Stomach (tissue), 9 donors: ENCODE results near the gene CREB3. TPM values are rescaled to one million over a fixed set of nuclear protein-coding genes. Genes with fewer than 3 reads are reported as not detected.

Source experiments
- DNase-seq, 2 donors: peaks; one replicate each; pipeline versions ENCODE4 v3.0.0 to v3.0.0-alpha.2; 2013 to 2019
- H3K27ac ChIP-seq, 5 donors: fragments of 200-600 bp in 4 of 5; sonication (generic) in 4 of 5; one replicate each; pipeline ENCODE4 v1.5.1; 2013 to 2019; ENCODE audit warnings: mild to moderate bottlenecking in 1 of 5, moderate library complexity in 1 of 5
- H3K27me3 ChIP-seq, 3 donors: fragments of 200-600 bp; sonication (generic); one replicate each; pipeline ENCODE4 v1.5.1; 2017 to 2019; ENCODE audit warnings: mixed run types in 1 of 3
- H3K36me3 ChIP-seq, 4 donors: fragments of 200-600 bp; sonication (generic); 1 replicate in 3 of 4; 2 replicates in 1 of 4; pipeline ENCODE4 v1.5.1; 2016 to 2019
- H3K4me1 ChIP-seq, 4 donors: fragments of 200-600 bp; sonication (generic); one replicate each; pipeline ENCODE4 v1.5.1; 2016 to 2019
- H3K4me3 ChIP-seq, 4 donors: fragments of 200-600 bp; sonication (generic) in 3 of 4; one replicate each; pipeline ENCODE4 v1.5.1; 2016 to 2019; ENCODE audit warnings: mild to moderate bottlenecking in 1 of 4
- H3K9me3 ChIP-seq, 4 donors: fragments of 200-600 bp; sonication (generic); one replicate each; pipeline ENCODE4 v1.5.1; 2016 to 2019
- EP300 ChIP-seq: sonication (generic); formaldehyde crosslinking; IDR thresholded peaks from one replicate; pipeline ENCODE4 v1.6.1; 2017; ENCODE audit warnings: antibody characterized with exemption
- POLR2A ChIP-seq, 4 donors: fragments of 450-650 bp; IDR thresholded peaks; one replicate each; pipeline ENCODE4 v1.6.1; 2016; ENCODE audit warnings: antibody characterized with exemption in 4 of 4, control low read depth in 2 of 4, mild to moderate bottlenecking in 1 of 4, moderate library complexity in 1 of 4
- POLR2AphosphoS5 ChIP-seq, 3 donors: sonication (generic); formaldehyde crosslinking; IDR thresholded peaks; one replicate each; pipeline ENCODE4 v1.6.1; 2016; ENCODE audit warnings: antibody characterized with exemption in 3 of 3
- WGBS, 5 donors: extraction: QIAGEN DNeasy Blood & Tissue Kit in 3 of 5; methylation state at CpG; one replicate each; pipeline versions ENCODE4 v1.1.5 to v1.1.7; 2013 to 2018; 5-methylcytosine and 5-hydroxymethylcytosine counted together
- intact Hi-C: fragments of 100-400 bp; cut with DNase I; formaldehyde crosslinking; loops from one replicate; pipeline ENCODE4 v1.15.1; 2023; ENCODE audit warnings: low total_unique reads
- polyA plus RNA-seq, 3 donors: library from polyadenylated mRNA; stranded (reverse); fragments of 200-250 nt; gene quantifications; one replicate each; pipeline ENCODE4 v1.2.3, GENCODE V29; 2013
- total RNA-seq, 5 donors: library from RNA; depleted of rRNA; stranded (reverse); fragments of >200 nt; gene quantifications; one replicate each; pipeline versions ENCODE4 v1.1.0 to v1.2.3, GENCODE V29; 2014 to 2016
- TF ChIP-seq, protein P1 (sequence below), 7 experiments: fragments of 450-650 bp in 4 of 7; fragments of 200-600 bp in 3 of 7; sonication (generic) in 3 of 7; IDR thresholded peaks; one replicate each; pipeline ENCODE4 v1.5.1; 2016 to 2019; ENCODE audit warnings: antibody characterized with exemption in 7 of 7, control low read depth in 2 of 7, mild to moderate bottlenecking in 1 of 7
- donor health status: healthy with polysubstance abuse.
- donor health status: Bipolar disorder and iron deficiency.
- donor health status: healthy.

CREB3 gene
- total and polyA plus RNA-seq, 8 donors: 29.4 to 84.0 (median 39.2) TPM

DNA sequence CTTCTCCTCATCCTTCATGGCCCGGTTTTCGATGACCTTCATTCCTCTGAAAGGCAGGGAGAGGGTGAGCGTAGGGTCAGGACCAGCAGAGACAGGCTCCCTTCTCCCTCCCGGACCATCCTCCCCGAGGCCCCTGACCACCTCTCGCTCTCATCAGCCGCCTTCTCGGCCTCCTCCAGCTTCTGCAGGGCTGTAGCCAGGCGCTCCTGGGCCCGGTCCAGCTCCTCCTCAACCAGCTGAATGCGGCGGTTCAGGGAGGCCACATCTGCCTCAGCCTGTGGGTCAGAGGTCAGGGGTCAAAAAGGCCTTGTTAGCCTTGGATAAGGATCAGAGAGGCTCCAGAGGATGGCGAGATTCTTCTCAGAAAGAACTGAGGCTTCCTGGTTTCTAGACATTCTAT is 47.0 kb upstream of the CREB3 start:
- peak overlapping the region in 4 of 5 donors; percentile 14 to 97 (median 94) for H3K27ac ChIP-seq
- peak overlapping the region; percentile 65 to 75 (median 70) for H3K4me3 ChIP-seq
- TF ChIP-seq EP300: no peak
- TF ChIP-seq POLR2AphosphoS5 (IDR thresholded peaks at IDR 0.05): peak in 1 of 3 donors; percentile 0
- intact Hi-C loops: no loop called here
- DNase-seq: no peak
- H3K4me1 ChIP-seq: peaks cover 8 to 96% (median 75%) of the 10 kb centered on the region in 4 donors
- H3K36me3 ChIP-seq: peaks cover 36 to 65% (median 51%) of the 10 kb centered on the region in 4 donors
- H3K9me3 ChIP-seq: no peaks in the 10 kb centered on the region
- no peaks in the 10 kb centered on the region for H3K27me3 ChIP-seq
- WGBS, 5 donors: 73 to 79% (median 75%) methylated on average over 13 of the region's 13 CpGs

DNA sequence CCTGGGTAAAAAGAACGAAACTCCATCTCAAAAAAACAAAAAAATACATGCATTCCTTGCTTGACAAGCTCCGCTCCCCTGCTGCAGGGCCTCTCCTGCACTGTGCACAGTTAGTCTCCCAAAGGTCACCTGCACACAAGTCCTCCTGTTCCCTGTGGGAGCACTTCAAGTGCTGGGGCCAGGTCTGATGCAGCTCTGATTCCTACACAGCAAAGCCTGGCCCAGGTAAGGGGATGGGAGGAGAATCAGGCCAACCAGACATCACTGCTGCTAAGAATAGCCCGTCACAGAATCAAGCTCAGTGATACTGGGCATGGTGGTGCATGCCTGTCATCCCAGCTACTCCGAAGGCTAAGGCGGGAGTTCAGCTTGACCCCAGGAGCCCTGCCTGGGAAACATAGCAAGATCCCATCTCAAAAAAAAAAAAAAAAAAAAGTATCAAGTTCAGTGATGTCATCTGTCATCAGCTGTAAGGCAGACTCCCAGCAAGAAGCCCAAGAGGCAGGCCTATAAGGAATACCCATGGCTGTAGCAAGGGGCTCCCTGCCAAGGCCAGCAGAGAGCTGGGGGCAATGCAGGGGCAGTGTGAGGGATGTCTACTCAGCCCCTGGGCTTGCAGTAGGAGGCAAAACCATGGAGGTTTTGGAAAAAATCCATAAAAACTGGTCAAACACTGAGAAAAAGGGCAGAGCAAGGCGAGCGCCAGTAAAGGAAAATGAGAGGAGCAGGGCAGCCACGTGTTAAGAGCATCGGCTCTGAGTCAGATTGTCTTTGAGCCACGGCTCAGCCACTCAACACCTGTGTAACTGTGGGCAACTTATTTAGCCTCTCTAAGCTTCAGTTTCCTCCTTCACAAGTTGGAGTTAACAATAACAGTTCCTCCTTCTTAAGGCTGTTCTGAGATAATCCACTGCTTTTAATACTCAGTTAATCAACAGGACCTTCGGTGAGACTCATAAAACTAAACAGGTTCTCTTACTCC is 46.0 kb upstream of the CREB3 start:
- Histone ChIP-seq H3K27me3 (no peaks in the 10 kb centered on the region), H3K4me3 (peak overlapping the region; percentile 65 to 75 (median 70)), H3K27ac (peak overlapping the region in 4 of 5 donors; percentile 92 to 97 (median 96)), H3K4me1 (peaks cover 6 to 90% (median 72%) of the 10 kb centered on the region in 4 donors), H3K9me3 (no peaks in the 10 kb centered on the region), H3K36me3 (peaks cover 36 to 65% (median 48%) of the 10 kb centered on the region in 4 donors)
- 56 to 75% (median 66%) methylated on average over 11 of the region's 11 CpGs for WGBS, 5 donors
- TF ChIP-seq POLR2A (IDR thresholded peaks at IDR 0.05) (no peak), POLR2AphosphoS5 (IDR thresholded peaks at IDR 0.05) (peak in 2 of 3 donors; percentile 2 to 28)
- peak in 1 of 2 donors; percentile 44 for DNase-seq
- intact Hi-C loops: no loop called here

DNA sequence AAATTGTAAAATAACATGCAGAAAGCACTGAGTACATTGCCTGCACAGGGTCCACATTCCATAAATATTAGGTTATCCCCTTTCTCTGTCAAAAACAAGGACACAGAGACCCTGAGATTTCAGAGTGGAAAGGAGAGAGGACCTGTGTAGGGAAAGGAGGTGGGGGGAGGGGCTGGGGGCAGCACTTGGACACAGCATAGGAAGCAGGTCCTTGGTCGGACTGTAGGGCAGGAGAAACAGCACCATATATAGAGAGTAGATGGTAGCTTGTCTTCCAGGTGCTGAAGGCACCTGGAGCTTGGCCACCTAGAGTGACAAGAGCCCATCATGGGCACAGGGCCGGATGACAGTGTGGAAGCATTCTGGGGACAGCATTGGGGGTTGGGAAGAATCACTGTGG is 45.2 kb upstream of the CREB3 start:
- H3K9me3 ChIP-seq: no peaks in the 10 kb centered on the region
- intact Hi-C loops: no loop called here
- no peaks in the 10 kb centered on the region for H3K27me3 ChIP-seq
- DNase-seq: no peak
- peak overlapping the region in 4 of 5 donors; percentile 92 to 97 (median 96) for H3K27ac ChIP-seq
- peaks cover 34 to 59% (median 45%) of the 10 kb centered on the region in 4 donors for H3K36me3 ChIP-seq
- peaks cover 6 to 88% (median 69%) of the 10 kb centered on the region in 4 donors for H3K4me1 ChIP-seq
- WGBS, 5 donors: 55 to 83% (median 74%) methylated on average over 2 of the region's 2 CpGs
- H3K4me3 ChIP-seq: peak overlapping the region; percentile 65 to 75 (median 70)
- TF ChIP-seq, protein P1, sequence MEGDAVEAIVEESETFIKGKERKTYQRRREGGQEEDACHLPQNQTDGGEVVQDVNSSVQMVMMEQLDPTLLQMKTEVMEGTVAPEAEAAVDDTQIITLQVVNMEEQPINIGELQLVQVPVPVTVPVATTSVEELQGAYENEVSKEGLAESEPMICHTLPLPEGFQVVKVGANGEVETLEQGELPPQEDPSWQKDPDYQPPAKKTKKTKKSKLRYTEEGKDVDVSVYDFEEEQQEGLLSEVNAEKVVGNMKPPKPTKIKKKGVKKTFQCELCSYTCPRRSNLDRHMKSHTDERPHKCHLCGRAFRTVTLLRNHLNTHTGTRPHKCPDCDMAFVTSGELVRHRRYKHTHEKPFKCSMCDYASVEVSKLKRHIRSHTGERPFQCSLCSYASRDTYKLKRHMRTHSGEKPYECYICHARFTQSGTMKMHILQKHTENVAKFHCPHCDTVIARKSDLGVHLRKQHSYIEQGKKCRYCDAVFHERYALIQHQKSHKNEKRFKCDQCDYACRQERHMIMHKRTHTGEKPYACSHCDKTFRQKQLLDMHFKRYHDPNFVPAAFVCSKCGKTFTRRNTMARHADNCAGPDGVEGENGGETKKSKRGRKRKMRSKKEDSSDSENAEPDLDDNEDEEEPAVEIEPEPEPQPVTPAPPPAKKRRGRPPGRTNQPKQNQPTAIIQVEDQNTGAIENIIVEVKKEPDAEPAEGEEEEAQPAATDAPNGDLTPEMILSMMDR (IDR thresholded peaks at IDR 0.05): no peak
- no peak for TF ChIP-seq POLR2AphosphoS5 (IDR thresholded peaks at IDR 0.05)
- no peak for TF ChIP-seq EP300
- TF ChIP-seq POLR2A (IDR thresholded peaks at IDR 0.05): no peak

DNA sequence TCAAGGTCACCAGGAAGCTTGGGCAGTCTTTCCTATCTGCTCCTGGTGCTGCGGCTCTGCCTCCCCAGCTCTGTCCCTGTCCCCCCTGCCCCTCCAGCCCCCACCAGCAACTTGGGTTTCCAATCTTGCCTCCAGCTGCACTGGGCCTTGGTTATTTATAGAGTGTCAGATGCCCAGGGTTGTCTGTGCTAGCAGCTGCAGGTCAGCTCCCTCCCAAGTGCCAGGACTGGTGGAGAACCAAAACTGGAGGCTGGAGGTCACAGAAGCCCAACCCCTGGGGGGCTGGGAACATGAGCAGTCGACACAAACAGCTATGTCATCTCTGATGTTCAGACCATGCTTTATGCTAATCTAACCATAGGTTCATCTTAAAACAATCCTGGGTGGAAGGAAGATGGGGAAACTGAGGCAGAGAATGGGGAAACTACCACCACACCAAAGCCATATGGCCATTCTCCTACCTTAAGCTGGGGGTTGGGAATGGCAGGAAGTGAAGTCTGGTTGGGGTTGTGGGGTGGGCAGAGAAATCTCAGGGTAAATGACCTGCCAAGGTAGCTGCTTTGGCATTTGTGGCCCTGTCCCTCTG is 44.4 kb upstream of the CREB3 start:
- H3K36me3 ChIP-seq: peaks cover 27 to 52% (median 38%) of the 10 kb centered on the region in 4 donors
- H3K4me1 ChIP-seq: peaks cover 6 to 80% (median 62%) of the 10 kb centered on the region in 4 donors
- 67 to 87% (median 80%) methylated on average over 1 to 2 of the region's 2 CpGs for WGBS, 5 donors
- peak overlapping the region; percentile 65 to 75 (median 70) for H3K4me3 ChIP-seq
- H3K9me3 ChIP-seq: no peaks in the 10 kb centered on the region
- TF ChIP-seq POLR2A (IDR thresholded peaks at IDR 0.05) (no peak), EP300 (no peak), POLR2AphosphoS5 (IDR thresholded peaks at IDR 0.05) (no peak)
- TF ChIP-seq, protein P1 (IDR thresholded peaks at IDR 0.05): no peak
- H3K27ac ChIP-seq: peak overlapping the region in 4 of 5 donors; percentile 92 to 97 (median 96)
- DNase-seq: no peak
- intact Hi-C loops: no loop called here
- H3K27me3 ChIP-seq: no peaks in the 10 kb centered on the region
